HG03520 (cell line): ENCODE measurements around the gene RNF130.
"Not testable (repeated sequence)": the region's sequence is repeated elsewhere in the genome, so short reads cannot be mapped to it uniquely, and the experiment has no call there.

Source experiments
- ATAC-seq: cut with Tn5 transposase; IDR thresholded peaks from one replicate; pipeline ENCODE4 v1.9.1; 2021; ENCODE audit warnings: mild to moderate bottlenecking, moderate library complexity; ENCODE audit not compliant: unreplicated experiment

RNF130 gene

GRCh38 chr5:180103487-180104167 lies 32.1 kb upstream of the RNF130 start:
- no peak for ATAC-seq

GRCh38 chr5:180102636-180103035 lies 31.1 kb upstream of the RNF130 start:
- no peak for ATAC-seq

GRCh38 chr5:180101451-180102105 lies 30.0 kb upstream of the RNF130 start:
- no peak for ATAC-seq

GRCh38 chr5:180100621-180101450 lies 29.3 kb upstream of the RNF130 start:
- ATAC-seq = no peak

- ATAC-seq = no peak
These were observed 28.4 kb upstream of the RNF130 start for GRCh38 chr5:180099733-180100611.

- no peak for ATAC-seq
These were observed 27.6 kb upstream of the RNF130 start for GRCh38 chr5:180098991-180099732.

GRCh38 chr5:180098526-180098925 lies 27.0 kb upstream of the RNF130 start:
- no peak for ATAC-seq

GRCh38 chr5:180097926-180098325 lies 26.4 kb upstream of the RNF130 start:
- ATAC-seq = no peak

GRCh38 chr5:180097163-180097894 lies 25.8 kb upstream of the RNF130 start:
- no peak for ATAC-seq

GRCh38 chr5:180096616-180097015 lies 25.1 kb upstream of the RNF130 start:
- no peak for ATAC-seq

GRCh38 chr5:180095545-180095944 lies 24.0 kb upstream of the RNF130 start:
- ATAC-seq = no peak

- ATAC-seq = no peak
These were observed 22.3 kb upstream of the RNF130 start for GRCh38 chr5:180093651-180094382.

- ATAC-seq = no peak
These were observed 21.7 kb upstream of the RNF130 start for GRCh38 chr5:180093241-180093640.

- ATAC-seq = no peak
These were observed 19.4 kb upstream of the RNF130 start for GRCh38 chr5:180090769-180091546.

GRCh38 chr5:180090098-180090768 lies 18.7 kb upstream of the RNF130 start:
- no peak for ATAC-seq

GRCh38 chr5:180089628-180090027 lies 18.1 kb upstream of the RNF130 start:
- not testable (repeated sequence) for ATAC-seq

- ATAC-seq = no peak
These were observed 17.0 kb upstream of the RNF130 start for GRCh38 chr5:180088561-180088960.
